Vagina (tissue), 2 donors: Measurements from ENCODE around the gene TRIM66. TPM values are rescaled to one million over a fixed set of nuclear protein-coding genes. Genes with fewer than 3 reads are reported as not detected.

Source experiments
- DNase-seq, 2 donors: peaks; one replicate each; pipeline ENCODE4 v3.0.0-alpha.2; 2017; ENCODE audit errors: extremely low spot score in 2 of 2
- H3K27ac ChIP-seq: fragments of 200-600 bp; sonication (generic); one replicate; pipeline ENCODE4 v1.5.1; 2019
- H3K27me3 ChIP-seq: fragments of 200-600 bp; sonication (generic); one replicate; pipeline ENCODE4 v1.5.1; 2019
- H3K36me3 ChIP-seq, 2 donors: fragments of 200-600 bp; sonication (generic); one replicate each; pipeline ENCODE4 v1.5.1; 2017 to 2019
- H3K4me1 ChIP-seq: fragments of 200-600 bp; sonication (generic); one replicate; pipeline ENCODE4 v1.5.1; 2019
- H3K4me3 ChIP-seq, 2 donors: fragments of 200-600 bp; sonication (generic); 1 replicate in 1 of 2; 2 replicates in 1 of 2; pipeline ENCODE4 v1.5.1; 2016 to 2019
- H3K9me3 ChIP-seq: fragments of 200-600 bp; sonication (generic); one replicate; pipeline ENCODE4 v1.5.1; 2019
- CTCF ChIP-seq, 3 experiments: fragments of 450-650 bp in 2 of 3; fragments of 200-600 bp in 1 of 3; sonication (generic) in 1 of 3; IDR thresholded peaks; one replicate each; pipeline ENCODE4 v1.5.1; 2017 to 2019; ENCODE audit warnings: antibody characterized with exemption in 3 of 3, mild to moderate bottlenecking in 2 of 3, moderate library complexity in 2 of 3
- POLR2A ChIP-seq, 2 donors: fragments of 450-650 bp; IDR thresholded peaks; one replicate each; pipeline ENCODE4 v1.6.1; 2017; ENCODE audit warnings: antibody characterized with exemption in 2 of 2, mild to moderate bottlenecking in 2 of 2, moderate library complexity in 2 of 2
- POLR2AphosphoS5 ChIP-seq, 2 donors: sonication (generic); formaldehyde crosslinking; IDR thresholded peaks; one replicate each; pipeline ENCODE4 v1.9.0; 2017; ENCODE audit warnings: antibody characterized with exemption in 2 of 2, mild to moderate bottlenecking in 2 of 2, low read depth in 1 of 2; ENCODE audit not compliant: insufficient read depth in 1 of 2
- intact Hi-C: fragments of 100-400 bp; cut with DNase I; formaldehyde crosslinking; loops from one replicate; pipeline ENCODE4 v1.15.1; 2023
- total RNA-seq: library from RNA; depleted of rRNA; stranded (reverse); fragments of >200 nt; gene quantifications from one replicate; pipeline ENCODE4 v1.2.3, GENCODE V29; 2016

The TRIM66 gene
- total RNA-seq, 1 donor from 2014 or later = 12.8 TPM

DNA sequence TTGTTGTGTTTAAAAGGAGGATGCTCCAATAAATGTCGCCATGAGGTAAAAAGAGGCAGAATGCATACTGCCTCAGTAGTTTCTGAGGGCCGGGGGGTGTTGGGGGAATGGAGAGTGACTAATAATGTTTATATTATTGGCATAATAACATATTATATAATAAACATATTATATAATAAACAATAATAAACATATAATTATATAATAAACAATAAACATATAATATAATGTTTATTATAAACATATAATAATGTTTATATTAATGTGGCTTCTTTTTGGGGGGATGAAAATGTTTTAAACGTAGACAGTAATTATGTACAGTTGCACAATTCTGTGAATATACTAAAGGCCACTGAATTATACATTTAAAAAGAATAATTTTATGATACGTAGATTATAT is 35.6 kb downstream of the TRIM66 start:
- no peak for DNase-seq
- no peaks in the 10 kb centered on the region for H3K9me3 ChIP-seq
- TF ChIP-seq CTCF (IDR thresholded peaks at IDR 0.05) = no peak
- no peak for TF ChIP-seq POLR2AphosphoS5 (IDR thresholded peaks at IDR 0.05; ENCODE audit: insufficient read depth in 1 of 2, low read depth in 1 of 2)
- no peak for TF ChIP-seq POLR2A (IDR thresholded peaks at IDR 0.05)
- no peaks in the 10 kb centered on the region for H3K4me1 ChIP-seq
- H3K27ac ChIP-seq = no peak overlapping the region
- H3K36me3 ChIP-seq = peaks cover 0 to 12% of the 10 kb centered on the region in 2 donors
- intact Hi-C loops = no loop called here
- no peaks in the 10 kb centered on the region for H3K27me3 ChIP-seq
- no peak overlapping the region for H3K4me3 ChIP-seq

DNA sequence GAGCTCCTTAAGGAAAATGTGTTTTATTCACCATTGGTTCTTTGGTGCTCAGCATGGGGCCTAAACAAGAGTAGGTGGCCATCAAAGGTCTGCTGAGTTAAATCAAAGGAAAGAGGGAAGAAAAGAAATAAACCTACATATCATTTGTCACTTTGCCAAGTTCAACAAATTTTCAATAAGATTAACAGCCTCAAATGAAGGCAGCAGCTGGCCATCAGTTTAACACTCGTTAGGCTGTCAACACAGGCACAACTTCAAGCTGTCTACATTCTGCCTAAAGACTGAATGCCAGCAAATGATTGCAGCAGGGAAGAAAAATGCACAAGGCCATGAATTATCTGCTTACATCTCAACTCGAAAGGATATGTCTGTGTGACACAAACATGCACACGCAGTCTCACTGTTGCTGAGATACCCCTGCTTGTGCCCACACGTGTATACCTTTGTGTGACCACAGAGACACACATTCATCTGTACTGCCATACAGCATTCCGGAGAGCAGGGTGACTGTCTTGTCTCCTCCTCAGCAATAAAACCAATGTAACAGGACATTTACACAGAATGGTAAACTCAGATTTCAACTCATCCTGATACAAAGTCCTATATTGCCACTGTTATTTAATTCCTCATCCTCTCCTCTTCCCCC is 40.1 kb downstream of the TRIM66 start:
- no peaks in the 10 kb centered on the region for H3K4me1 ChIP-seq
- H3K27ac ChIP-seq = no peak overlapping the region
- TF ChIP-seq POLR2AphosphoS5 (IDR thresholded peaks at IDR 0.05; ENCODE audit: insufficient read depth in 1 of 2, low read depth in 1 of 2) = no peak
- H3K27me3 ChIP-seq = no peaks in the 10 kb centered on the region
- H3K4me3 ChIP-seq = no peak overlapping the region
- H3K9me3 ChIP-seq = no peaks in the 10 kb centered on the region
- DNase-seq = no peak
- intact Hi-C loops = no loop called here
- H3K36me3 ChIP-seq = peaks cover 0 to 27% of the 10 kb centered on the region in 2 donors

- H3K4me1 ChIP-seq = no peaks in the 10 kb centered on the region
- intact Hi-C loops = no loop called here
- DNase-seq = no peak
- H3K9me3 ChIP-seq = no peaks in the 10 kb centered on the region
- no peak for TF ChIP-seq POLR2A (IDR thresholded peaks at IDR 0.05)
- no peak for TF ChIP-seq CTCF (IDR thresholded peaks at IDR 0.05)
- TF ChIP-seq POLR2AphosphoS5 (IDR thresholded peaks at IDR 0.05; ENCODE audit: insufficient read depth in 1 of 2, low read depth in 1 of 2) = no peak
- no peak overlapping the region for H3K4me3 ChIP-seq
- H3K27ac ChIP-seq = no peak overlapping the region
- peaks cover 0 to 23% of the 10 kb centered on the region in 2 donors for H3K36me3 ChIP-seq
- no peaks in the 10 kb centered on the region for H3K27me3 ChIP-seq
These were observed 41.1 kb downstream of the TRIM66 start for GRCh38 chr11:8641332-8641731.

- Histone ChIP-seq H3K4me1 (no peaks in the 10 kb centered on the region), H3K27me3 (no peaks in the 10 kb centered on the region), H3K9me3 (no peaks in the 10 kb centered on the region), H3K4me3 (no peak overlapping the region), H3K27ac (no peak overlapping the region), H3K36me3 (peaks cover 0 to 32% of the 10 kb centered on the region in 2 donors)
- no peak for TF ChIP-seq POLR2A (IDR thresholded peaks at IDR 0.05)
- TF ChIP-seq CTCF (IDR thresholded peaks at IDR 0.05) = no peak
- TF ChIP-seq POLR2AphosphoS5 (IDR thresholded peaks at IDR 0.05; ENCODE audit: insufficient read depth in 1 of 2, low read depth in 1 of 2) = no peak
- DNase-seq = no peak
- intact Hi-C loops = no loop called here
These were observed 42.1 kb downstream of the TRIM66 start for GRCh38 chr11:8640267-8640906.

DNA sequence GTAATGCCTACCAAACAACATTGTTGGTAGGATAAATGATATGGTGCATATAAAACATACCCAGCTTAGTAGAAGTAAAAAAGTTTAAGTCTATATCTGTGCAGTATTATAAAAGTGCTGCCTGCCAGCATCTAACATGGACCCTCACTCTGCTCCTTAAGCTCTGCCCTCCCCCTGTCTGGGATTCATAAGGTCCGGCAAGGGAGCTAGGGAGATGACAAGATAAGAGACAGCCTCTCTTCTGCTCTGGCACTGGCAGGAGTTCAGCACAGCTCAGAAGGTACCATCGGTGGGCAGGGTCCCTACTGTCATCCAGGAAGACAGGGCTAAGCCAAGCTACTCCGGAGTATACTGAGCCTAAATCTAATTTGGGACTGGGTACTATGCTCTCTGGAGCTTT is 42.8 kb downstream of the TRIM66 start:
- no peak for DNase-seq
- intact Hi-C loops = no loop called here
- H3K27me3 ChIP-seq = no peaks in the 10 kb centered on the region
- H3K4me1 ChIP-seq = no peaks in the 10 kb centered on the region
- H3K4me3 ChIP-seq = no peak overlapping the region
- TF ChIP-seq CTCF (IDR thresholded peaks at IDR 0.05) (no peak), POLR2AphosphoS5 (IDR thresholded peaks at IDR 0.05; ENCODE audit: insufficient read depth in 1 of 2, low read depth in 1 of 2) (no peak), POLR2A (IDR thresholded peaks at IDR 0.05) (no peak)
- H3K27ac ChIP-seq = no peak overlapping the region
- peaks cover 0 to 32% of the 10 kb centered on the region in 2 donors for H3K36me3 ChIP-seq
- no peaks in the 10 kb centered on the region for H3K9me3 ChIP-seq
